ENCODE data around the gene PLEKHG1. TPM values are rescaled to one million over a fixed set of nuclear protein-coding genes. Genes with fewer than 3 reads are reported as not detected.

PLEKHG1 gene
- total RNA-seq, 2 donors from 2014 or later: 1.5 to 2.4 TPM

DNA sequence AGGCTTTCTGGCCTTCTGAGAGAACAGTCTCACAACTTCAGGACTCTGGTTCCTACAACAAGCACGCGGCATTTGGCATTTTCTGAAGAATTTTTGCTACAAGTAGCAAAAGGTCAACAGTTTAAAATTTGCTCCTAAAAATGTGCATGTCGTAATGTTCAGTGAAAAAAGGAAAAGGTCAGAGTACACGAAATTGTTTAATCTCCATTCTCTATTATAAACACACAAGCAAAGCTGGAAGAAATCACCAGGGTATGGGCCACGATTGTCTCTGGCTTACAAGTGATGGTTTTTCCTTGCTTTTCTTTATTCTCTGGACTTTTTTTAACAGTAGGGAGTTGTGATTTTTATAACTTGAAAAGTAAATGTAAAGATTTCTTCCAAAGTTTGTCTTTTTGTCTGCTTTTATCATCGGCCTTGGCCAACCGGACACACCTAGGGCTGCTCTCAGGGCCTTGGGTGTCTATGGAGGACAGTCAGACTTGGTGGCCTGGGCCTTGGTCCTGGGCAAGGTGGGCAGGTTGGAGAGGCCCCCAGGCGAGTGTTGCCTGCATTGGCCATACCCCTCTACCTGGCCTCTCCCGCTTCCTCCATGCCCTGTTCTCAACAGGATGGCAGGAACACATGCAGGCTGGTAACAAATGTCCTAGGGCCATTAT, 32.4 kb downstream of the PLEKHG1 start:
- H3K36me3 ChIP-seq (ENCODE audit: control insufficient read depth, insufficient read depth, low read length): no peaks in the 10 kb centered on the region
- Mint-ChIP-seq H3K9me3 (no peaks in the 10 kb centered on the region), H3K36me3 (ENCODE audit: low read depth) (no peaks in the 10 kb centered on the region), H3K4me1 (peaks cover 10% of the 10 kb centered on the region), H3K4me3 (no peak overlapping the region), H3K27me3 (ENCODE audit: insufficient read depth) (no peaks in the 10 kb centered on the region), H3K27ac (no peak overlapping the region)
- DNase-seq: no peak
- no peaks in the 10 kb centered on the region for H3K9me3 ChIP-seq (ENCODE audit: control insufficient read depth, low read length)
- no peak overlapping the region for H3K27ac ChIP-seq (ENCODE audit: low read depth, low read length)
- TF ChIP-seq, protein P1, sequence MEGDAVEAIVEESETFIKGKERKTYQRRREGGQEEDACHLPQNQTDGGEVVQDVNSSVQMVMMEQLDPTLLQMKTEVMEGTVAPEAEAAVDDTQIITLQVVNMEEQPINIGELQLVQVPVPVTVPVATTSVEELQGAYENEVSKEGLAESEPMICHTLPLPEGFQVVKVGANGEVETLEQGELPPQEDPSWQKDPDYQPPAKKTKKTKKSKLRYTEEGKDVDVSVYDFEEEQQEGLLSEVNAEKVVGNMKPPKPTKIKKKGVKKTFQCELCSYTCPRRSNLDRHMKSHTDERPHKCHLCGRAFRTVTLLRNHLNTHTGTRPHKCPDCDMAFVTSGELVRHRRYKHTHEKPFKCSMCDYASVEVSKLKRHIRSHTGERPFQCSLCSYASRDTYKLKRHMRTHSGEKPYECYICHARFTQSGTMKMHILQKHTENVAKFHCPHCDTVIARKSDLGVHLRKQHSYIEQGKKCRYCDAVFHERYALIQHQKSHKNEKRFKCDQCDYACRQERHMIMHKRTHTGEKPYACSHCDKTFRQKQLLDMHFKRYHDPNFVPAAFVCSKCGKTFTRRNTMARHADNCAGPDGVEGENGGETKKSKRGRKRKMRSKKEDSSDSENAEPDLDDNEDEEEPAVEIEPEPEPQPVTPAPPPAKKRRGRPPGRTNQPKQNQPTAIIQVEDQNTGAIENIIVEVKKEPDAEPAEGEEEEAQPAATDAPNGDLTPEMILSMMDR (conservative IDR thresholded peaks at IDR 0.05): no peak
- H3K4me1 ChIP-seq (ENCODE audit: control insufficient read depth, insufficient read depth, low read length): no peaks in the 10 kb centered on the region
- 89 to 95% methylated on average over 5 to 9 of the region's 9 CpGs for WGBS, 2 experiments (ENCODE audit: insufficient coverage in 1 of 2, insufficient read length in 1 of 2)
- H3K9ac ChIP-seq (ENCODE audit: extremely low read depth, low read length, poor library complexity, severe bottlenecking): no peak overlapping the region
- no peak overlapping the region for H3K4me3 ChIP-seq (ENCODE audit: low read length)
- no peaks in the 10 kb centered on the region for H3K27me3 ChIP-seq (ENCODE audit: control insufficient read depth, insufficient read depth, low read length, poor library complexity, severe bottlenecking)

DNA sequence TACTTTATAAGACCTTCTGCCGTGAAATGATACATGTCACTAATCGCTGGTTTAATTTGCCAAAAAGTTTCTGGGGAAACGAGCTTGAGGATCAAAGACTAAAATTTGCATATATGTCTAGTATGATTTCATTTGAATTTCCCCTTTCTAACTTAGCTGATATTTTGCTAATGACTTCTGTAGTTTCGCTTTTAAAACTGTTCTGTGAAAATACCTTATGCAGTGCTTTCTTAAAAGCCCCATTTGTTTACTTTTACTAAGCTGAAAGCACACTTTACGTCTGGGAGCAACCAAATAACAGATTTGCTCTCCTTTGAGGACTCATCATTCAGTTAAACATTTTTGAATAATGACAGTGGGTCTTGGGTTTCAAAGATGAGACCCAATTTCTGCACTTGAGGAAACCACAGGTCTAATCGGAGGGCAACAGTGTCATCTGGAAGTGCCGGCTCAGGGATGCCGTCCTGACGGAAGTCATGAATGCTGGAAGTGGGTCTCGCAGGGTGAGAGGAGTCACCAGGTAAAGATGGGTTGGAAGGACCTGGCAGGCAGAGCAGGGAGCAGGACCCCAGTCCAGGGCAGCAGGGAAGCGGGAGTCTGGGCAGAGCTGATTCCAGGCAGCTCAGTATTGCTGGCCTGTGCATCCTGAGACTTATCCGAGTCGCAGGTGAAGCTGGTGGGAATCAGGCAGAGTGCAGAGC, 33.2 kb downstream of the PLEKHG1 start:
- Histone ChIP-seq H3K27ac (ENCODE audit: low read depth, low read length) (no peak overlapping the region), H3K4me3 (ENCODE audit: low read length) (no peak overlapping the region), H3K9ac (ENCODE audit: extremely low read depth, low read length, poor library complexity, severe bottlenecking) (no peak overlapping the region), H3K27me3 (ENCODE audit: control insufficient read depth, insufficient read depth, low read length, poor library complexity, severe bottlenecking) (no peaks in the 10 kb centered on the region), H3K4me1 (ENCODE audit: control insufficient read depth, insufficient read depth, low read length) (no peaks in the 10 kb centered on the region), H3K9me3 (ENCODE audit: control insufficient read depth, low read length) (no peaks in the 10 kb centered on the region), H3K36me3 (ENCODE audit: control insufficient read depth, insufficient read depth, low read length) (no peaks in the 10 kb centered on the region)
- Mint-ChIP-seq H3K4me1 (peaks cover 10% of the 10 kb centered on the region), H3K27ac (no peak overlapping the region), H3K9me3 (no peaks in the 10 kb centered on the region), H3K4me3 (no peak overlapping the region), H3K36me3 (ENCODE audit: low read depth) (no peaks in the 10 kb centered on the region), H3K27me3 (ENCODE audit: insufficient read depth) (no peaks in the 10 kb centered on the region)
- 93 to 99% methylated on average over 12 to 13 of the region's 13 CpGs for WGBS, 2 experiments (ENCODE audit: insufficient coverage in 1 of 2, insufficient read length in 1 of 2)
- no peak for DNase-seq
- TF ChIP-seq, protein P1 (conservative IDR thresholded peaks at IDR 0.05): no peak

DNA sequence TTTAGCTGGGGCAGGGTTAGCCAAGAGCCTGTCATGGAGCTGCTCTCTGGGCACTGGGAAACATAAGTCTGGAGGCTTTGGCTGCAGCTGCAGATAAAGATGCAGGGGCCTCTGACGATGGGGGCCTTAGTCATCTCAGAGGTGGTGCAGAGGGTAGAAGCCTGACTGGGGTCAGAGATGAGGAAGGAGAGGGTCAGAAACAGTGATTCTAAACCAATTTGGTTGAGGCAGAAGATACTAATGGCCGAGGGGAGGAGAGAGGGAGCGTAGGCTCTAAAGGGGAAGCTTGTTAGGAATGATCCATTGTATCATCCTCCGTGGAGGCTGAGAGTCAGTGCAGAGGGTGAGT, 33.8 kb downstream of the PLEKHG1 start:
- no peaks in the 10 kb centered on the region for H3K36me3 Mint-ChIP-seq (ENCODE audit: low read depth)
- H3K4me3 Mint-ChIP-seq: no peak overlapping the region
- Histone ChIP-seq H3K9ac (ENCODE audit: extremely low read depth, low read length, poor library complexity, severe bottlenecking) (no peak overlapping the region), H3K4me3 (ENCODE audit: low read length) (no peak overlapping the region), H3K4me1 (ENCODE audit: control insufficient read depth, insufficient read depth, low read length) (no peaks in the 10 kb centered on the region), H3K36me3 (ENCODE audit: control insufficient read depth, insufficient read depth, low read length) (no peaks in the 10 kb centered on the region), H3K27ac (ENCODE audit: low read depth, low read length) (no peak overlapping the region), H3K9me3 (ENCODE audit: control insufficient read depth, low read length) (no peaks in the 10 kb centered on the region), H3K27me3 (ENCODE audit: control insufficient read depth, insufficient read depth, low read length, poor library complexity, severe bottlenecking) (no peaks in the 10 kb centered on the region)
- no peak overlapping the region for H3K27ac Mint-ChIP-seq
- no peaks in the 10 kb centered on the region for H3K9me3 Mint-ChIP-seq
- 94% methylated on average over 4 of the region's 4 CpGs for WGBS, 2 experiments (ENCODE audit: insufficient coverage in 1 of 2, insufficient read length in 1 of 2)
- no peak for DNase-seq
- no peaks in the 10 kb centered on the region for H3K27me3 Mint-ChIP-seq (ENCODE audit: insufficient read depth)
- peaks cover 10% of the 10 kb centered on the region for H3K4me1 Mint-ChIP-seq
- TF ChIP-seq, protein P1 (conservative IDR thresholded peaks at IDR 0.05): no peak
